HL-60/S4 (cell line): Measurements from ENCODE around the gene SENP1.

Experiments used
- in situ Hi-C: fragments of 300-500 bp; cut with MboI; formaldehyde crosslinking; loops from 2 replicates; pipeline ENCODE4 v1.14.3; 2022; ENCODE audit warnings: low sequenced_read_pairs

The SENP1 gene

DNA sequence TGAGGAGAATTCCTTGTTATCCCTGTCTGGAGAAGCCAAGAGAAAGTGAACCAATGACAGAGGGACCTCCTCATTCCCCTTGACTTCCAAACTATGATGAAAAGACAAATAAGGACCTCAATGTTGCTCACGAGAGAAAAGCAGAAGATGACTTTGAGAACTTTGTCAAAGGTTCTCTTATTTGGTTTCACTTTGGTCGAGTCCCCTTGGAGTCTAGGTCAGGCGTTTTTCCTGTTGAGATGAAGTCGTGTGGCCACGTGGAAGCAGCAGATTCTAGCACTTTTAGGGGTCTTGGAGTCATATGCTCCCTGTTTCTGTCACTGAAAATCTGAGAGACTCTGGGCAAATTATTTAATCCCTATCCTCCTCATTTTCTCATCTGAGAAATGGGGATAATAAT, 67.8 kb downstream of the SENP1 start:
- in situ Hi-C loops = no loop called here

DNA sequence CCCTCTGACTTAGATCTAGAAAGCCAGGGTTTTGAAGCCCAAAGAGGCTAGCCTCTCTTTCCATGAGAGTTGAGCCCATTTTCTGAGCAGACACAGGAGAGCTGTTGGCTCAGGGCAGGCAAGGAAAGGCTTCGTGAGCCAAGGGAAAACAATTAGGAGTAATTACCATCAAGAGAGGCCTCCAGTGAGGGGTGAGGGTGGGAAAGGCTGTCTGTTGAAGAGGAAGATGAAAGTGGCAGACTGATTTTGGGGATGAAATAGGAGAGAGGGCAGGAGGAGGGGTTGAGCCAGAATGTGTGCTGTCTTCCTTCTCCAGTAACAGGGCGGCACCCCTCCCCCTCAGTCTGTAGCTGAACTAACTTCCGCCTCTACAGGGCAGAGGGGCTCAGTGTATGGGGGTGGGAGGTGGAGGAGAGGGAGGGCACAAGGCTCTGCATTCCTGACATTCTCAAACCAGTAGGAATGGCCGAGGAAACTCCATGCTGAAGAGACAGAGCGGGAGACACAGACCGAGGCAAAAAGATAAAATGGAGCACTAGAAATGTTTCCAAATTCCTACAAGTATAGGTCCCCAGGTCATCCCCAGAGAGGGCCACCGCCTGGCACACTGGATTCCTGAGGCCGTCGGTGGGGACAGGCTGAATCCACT, 68.5 kb downstream of the SENP1 start:
- in situ Hi-C loops = no loop called here

GRCh38 chr12:48036818-48037217, 69.1 kb downstream of the SENP1 start:
- in situ Hi-C loops = no loop called here

DNA sequence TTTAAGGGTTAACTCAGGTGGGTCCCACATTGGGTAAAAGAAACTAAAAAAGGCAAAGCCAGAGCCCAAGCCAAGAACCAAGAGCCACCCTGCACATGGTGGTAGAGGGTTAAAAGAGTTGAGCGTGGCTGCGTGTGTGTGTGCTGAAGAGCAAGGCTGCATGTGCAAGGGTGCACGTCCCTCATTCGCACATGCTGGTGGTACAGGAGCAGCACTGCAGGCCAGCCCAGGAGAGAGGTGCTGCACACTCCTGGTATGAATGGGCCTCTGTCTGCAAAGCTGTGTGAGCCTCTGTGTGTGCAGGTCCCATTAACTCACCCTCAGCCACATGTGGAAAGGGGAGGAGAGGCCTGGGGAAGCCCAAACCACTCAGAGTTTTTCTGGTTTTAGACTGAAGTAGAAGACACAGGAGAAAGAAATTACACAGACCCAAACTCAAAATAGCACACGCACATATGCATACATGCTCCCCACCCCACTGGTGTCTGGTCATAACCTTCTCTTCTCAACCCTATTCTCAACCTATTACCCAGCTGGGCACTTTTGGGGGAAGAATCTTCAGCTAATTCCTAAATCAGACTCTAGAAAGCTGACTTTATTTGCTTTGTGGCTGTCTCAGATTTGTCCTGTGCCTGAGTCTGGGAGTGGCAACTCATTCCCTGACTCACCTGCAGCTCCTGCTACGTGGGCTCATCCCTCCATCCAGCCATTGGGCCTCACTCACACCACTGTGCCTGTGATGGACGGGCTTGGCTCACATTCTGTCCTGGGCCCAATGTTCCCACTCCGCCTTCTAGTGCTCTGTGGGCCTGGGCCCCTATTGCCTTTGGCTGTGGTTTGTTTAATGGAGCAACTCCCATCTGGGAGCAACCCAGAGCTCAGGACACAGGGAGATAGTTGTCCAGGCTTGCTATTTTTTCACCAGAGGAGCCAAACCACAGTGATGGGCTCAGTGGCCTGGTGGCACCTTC, 70.8 kb downstream of the SENP1 start:
- in situ Hi-C loops = no loop called here

DNA sequence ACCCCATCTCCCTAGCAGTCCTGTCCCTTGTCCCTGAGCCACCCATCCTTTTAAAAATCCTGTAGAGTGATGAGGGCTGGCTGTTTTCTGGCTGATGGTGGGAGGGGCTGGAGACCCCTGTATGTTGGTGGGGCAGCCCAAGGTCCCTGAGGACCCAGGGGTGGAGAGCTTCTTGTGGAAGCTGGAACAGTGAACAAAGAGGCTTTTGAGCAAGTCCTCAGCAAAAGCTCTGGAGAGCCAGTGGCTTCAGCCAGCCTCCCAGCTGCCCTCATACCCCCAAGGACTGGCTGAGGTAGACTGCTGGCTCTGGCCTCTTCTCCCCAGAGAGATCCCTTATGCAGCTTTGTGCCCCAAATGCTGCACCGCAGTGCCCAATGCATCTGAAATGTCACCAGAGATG, 72.4 kb downstream of the SENP1 start:
- in situ Hi-C loops = no loop called here

- in situ Hi-C loops = no loop called here
These were observed 73.3 kb downstream of the SENP1 start for GRCh38 chr12:48032597-48032996.

DNA sequence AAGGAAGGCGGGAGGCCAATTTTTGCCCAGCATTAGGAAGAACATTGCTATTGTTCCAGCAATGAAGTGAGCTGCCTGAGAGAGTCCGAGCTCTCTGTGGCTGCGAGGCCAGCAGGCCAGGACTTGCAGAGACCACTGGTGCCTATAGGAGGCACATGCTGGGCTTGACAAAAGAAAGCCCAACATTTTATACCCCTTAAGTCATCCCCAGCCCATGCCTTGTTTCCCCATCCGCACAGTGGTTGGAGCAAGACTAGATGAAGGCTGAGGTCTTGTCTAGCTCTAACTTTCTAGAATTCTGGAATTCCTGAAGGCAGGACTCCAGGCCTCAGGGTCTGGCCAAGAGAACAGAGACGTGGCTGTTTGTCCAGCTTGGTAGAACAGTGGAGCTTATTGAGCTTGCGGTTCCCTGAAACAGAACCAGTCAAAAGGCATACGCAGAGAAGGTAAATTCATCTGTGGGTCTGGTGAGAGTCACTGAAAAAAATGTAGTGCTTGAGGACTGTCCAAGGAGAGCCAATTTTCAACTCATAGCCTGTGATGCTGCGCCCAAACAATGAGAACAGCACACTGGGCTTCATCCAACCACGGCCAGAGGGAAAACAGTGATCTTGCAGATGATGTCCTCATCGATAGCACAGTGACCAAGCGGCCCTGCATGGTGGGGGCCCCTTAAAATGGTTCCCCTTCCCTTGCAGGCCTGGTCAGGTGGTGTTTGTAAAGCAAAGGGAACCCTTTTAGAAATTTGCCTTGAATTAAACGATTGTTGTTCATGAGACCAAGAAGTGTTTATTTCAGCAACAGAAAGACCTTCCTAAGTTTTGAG, 74.5 kb downstream of the SENP1 start:
- in situ Hi-C loops = no loop called here

- in situ Hi-C loops = no loop called here
These were observed 75.7 kb downstream of the SENP1 start for GRCh38 chr12:48030173-48030650.

GRCh38 chr12:48029491-48030172, 76.2 kb downstream of the SENP1 start:
- in situ Hi-C loops = no loop called here

DNA sequence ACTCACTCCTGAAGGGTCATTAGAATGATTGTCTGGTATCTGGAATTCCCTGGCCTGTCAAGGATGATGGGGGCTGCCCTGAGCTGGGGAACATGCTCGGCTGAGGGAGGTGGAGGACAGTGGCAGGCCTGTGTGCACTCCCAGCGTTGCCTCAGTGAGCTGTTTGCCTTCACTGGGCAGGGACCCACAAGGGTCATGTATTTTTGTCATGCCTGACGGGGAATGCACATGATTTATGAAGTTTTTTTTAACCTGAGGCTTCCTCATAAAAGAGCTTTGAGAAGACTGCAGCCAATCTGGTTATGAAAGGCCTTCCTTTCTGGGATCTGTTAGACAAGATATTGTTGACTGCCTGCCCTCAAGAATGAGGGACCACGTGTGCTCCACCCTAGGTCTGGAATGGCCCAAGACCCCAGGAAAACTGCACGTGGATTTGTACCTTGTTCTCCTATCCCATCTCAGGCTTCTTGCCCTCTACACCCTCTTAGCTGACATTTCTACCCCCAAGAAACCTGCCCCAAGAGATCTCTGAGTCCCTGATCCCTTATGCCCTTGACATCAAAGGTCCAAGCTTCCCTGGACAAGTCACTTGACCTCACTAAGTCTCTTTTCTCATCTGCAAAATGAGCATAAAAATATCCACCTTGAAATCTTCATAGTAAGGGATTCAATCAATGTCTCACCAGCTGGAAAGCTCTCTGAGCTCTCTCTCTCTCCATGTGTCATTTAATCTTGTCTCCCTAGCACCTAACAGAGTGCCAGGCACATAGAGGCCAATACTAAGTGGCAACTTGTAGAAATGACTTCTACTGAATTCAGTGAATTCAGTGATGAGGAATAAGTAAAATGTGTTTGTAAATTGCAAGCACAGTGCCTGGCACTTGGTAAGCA, 77.1 kb downstream of the SENP1 start:
- in situ Hi-C loops = no loop called here

DNA sequence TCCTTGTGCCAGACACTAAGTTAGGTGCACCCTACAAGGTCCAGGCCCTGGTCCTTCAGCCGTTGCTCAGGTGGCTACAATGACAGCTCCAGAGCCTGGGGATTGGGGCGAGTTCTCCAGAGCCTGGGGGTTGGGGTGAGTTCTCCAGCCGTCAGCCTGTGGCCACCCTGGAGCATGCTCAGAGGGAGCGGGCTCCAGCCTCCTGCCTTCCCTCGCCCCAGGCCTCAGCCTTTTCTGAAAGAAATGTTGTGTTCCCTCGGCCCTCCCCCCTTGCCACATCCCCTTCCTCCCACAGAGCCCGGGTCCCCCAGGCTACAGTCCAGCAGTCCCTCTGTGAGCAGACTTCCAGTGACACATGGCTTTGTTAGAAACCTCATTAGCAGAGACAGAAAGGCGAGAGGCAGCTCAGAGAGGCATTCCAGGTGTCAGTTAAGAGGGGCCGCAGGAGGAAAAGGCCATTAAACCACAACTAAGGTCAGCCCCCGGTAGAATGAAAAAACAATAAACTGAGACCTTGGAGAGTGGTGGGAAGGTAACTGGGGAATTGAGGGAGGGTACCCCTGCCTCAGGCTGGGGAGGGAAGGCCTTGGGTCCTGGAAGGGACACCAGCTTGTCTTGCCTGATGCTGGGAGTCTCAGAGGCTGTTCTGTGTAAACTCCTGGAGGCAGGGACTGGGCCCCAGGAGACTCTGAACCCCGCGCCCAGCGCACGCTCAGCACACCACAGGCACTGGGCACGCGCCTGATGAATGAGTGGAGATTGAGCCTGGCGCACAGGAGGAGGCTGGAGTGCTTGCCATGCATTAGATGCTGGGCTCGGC, 78.5 kb downstream of the SENP1 start:
- in situ Hi-C loops = no loop called here

DNA sequence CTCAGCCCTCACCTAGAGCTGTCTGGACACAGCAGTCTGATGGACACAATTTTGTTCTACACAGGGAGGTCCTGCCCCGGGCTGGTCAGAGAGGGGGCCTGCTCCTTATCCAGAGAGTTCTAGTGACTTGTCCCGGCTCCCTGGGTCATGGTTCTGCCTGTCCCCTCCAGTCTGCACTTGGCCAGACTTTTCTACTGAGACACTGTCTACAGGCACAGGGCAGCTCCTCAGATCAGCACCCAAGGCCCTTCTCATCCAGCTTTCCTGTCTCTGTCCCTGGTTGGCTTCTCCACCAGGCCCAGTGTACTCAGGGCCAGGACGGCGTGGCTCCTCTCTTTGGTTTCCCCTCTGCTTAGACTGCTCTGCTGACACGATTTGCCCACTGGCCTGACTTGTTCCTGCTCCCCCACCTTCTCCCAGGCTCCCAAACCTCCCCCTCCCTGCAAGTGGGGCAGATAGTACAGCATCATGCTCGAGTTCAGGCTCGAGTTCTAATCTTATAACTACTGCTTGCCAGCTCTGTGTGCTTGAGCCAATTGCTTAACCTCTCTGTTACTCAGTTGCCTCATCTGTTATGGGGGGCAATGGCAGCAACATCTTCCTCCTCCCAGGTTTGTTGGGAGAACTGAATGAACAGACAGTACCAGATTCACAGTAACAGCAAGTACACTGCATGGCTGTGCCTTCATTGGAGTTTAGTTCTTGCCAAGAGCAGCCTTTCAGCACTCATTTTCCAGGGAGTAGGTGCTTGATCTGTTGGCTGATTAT, 79.6 kb downstream of the SENP1 start:
- in situ Hi-C loops = no loop called here

DNA sequence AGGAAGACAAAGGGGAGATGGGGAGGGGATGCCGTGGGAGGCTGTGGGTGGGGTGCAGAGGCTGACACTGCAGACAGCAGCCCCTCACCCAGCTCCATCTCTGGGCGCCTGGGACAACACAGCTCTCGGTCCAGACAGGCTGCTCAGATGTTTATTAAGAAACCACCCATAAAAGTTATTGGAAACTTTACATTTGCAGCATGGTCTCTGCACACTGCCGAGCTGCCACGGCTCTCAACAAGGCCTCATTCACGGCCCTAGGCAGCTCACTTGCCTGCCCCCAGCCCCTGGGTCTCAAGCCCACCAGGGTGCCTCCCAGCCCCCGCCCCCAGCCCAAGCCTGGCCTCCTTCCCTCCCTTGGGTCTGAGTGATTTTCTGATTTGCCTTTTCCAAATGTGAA, 80.6 kb downstream of the SENP1 start:
- in situ Hi-C loops = no loop called here

GRCh38 chr12:48024735-48025134, 81.1 kb downstream of the SENP1 start:
- in situ Hi-C loops = no loop called here

GRCh38 chr12:48023386-48023785, 82.5 kb downstream of the SENP1 start:
- in situ Hi-C loops = no loop called here

- in situ Hi-C loops = no loop called here
These were observed 83.0 kb downstream of the SENP1 start for GRCh38 chr12:48022676-48023385.

GRCh38 chr12:48022180-48022521, 83.7 kb downstream of the SENP1 start:
- in situ Hi-C loops = no loop called here
